ENCODE data around the gene RNF167. TPM values are rescaled to one million over a fixed set of nuclear protein-coding genes. Genes with fewer than 3 reads are reported as not detected.

RNF167 gene
- total and polyA plus RNA-seq, 2 of the 8 experiments (the other 6 are each of a cell fraction or from before 2014, with no cell fraction given), result 140 to 281 TPM

DNA sequence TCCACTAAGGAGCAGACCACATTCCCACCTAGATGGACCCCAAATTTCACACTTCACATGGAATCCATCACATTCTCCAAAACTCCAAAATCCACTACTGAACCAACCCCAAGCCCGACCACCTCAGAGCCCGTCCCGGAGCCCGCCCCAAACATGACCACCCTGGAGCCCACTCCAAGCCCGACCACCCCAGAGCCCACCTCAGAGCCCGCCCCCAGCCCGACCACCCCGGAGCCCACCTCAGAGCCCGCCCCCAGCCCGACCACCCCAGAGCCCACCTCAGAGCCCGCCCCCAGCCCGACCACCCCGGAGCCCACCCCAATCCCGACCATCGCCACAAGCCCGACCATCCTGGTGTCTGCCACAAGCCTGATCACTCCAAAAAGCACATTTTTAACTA lies 6.4 kb upstream of the RNF167 start:
- no peak overlapping the region for H3K27ac ChIP-seq (ENCODE audit: low read depth, low read length)
- H3K23ac ChIP-seq (ENCODE audit: insufficient read length), result no peak overlapping the region
- no peak overlapping the region for H4K5ac ChIP-seq (ENCODE audit: insufficient read length, low read depth, low read length)
- DNase-seq (ENCODE audit: low read depth in 1 of 2, low spot score in 2 of 2), result no peak
- H2BK20ac ChIP-seq (ENCODE audit: low read length), result no peak overlapping the region
- no peaks in the 10 kb centered on the region for H3K27me3 ChIP-seq (replicated peaks in 1 of 4; ENCODE audit: control insufficient read depth in 3 of 4, extremely low read depth in 1 of 4, insufficient read depth in 3 of 4, low read length in 3 of 4)
- ChIA-PET CTCF (ENCODE audit: partially characterized antibody) (interaction anchor here (1.0 to 1.3 kb wide), 6 partner anchors 8 to 30 kb away, joined by 3 to 10 read pairs (median 4); no protein-coding TSS in a partner anchor), POLR2A (ENCODE audit: partially characterized antibody) (interaction anchor here (1.0 to 27.4 kb wide), 10 partner anchors 10 to 33 kb away, joined by 3 to 987 read pairs (median 10); partner anchors contain the start of genes C17orf107, CHRNE, ENO3 and PFN1)
- no peak overlapping the region for H3K4ac ChIP-seq (replicated peaks; ENCODE audit: insufficient read length, low read depth, low read length)
- H2BK120ac ChIP-seq (replicated peaks; ENCODE audit: low read depth, low read length), result no peak overlapping the region
- peaks cover 0 to 6% of the 10 kb centered on the region in 2 experiments; a peak in 3 of 4 replicates for H3K79me2 ChIP-seq (ENCODE audit: control insufficient read depth in 1 of 2, insufficient read depth in 2 of 2, low read length in 2 of 2)
- H3K14ac ChIP-seq (ENCODE audit: insufficient read length), result no peak overlapping the region
- H4K8ac ChIP-seq (ENCODE audit: extremely low read depth, insufficient read depth, low read length), result no peak overlapping the region; the same call in 1 of the 2 replicates
- 0 out of 2 replicates have a peak, but pooled peaks cover 2% of the 10 kb centered on the region for H3K23me2 ChIP-seq (ENCODE audit: low read depth, low read length)
- no peak overlapping the region for H3K18ac ChIP-seq (ENCODE audit: extremely low read depth, low read length)
- no peak overlapping the region for H3K9ac ChIP-seq (replicated peaks in 1 of 4; ENCODE audit: extremely low read depth in 1 of 4, low read depth in 3 of 4, low read length in 3 of 4)
- H2BK12ac ChIP-seq (ENCODE audit: low read depth, low read length), result no peak overlapping the region
- no peak overlapping the region for H3K4me2 ChIP-seq (ENCODE audit: insufficient read depth in 1 of 2, low read depth in 2 of 2, low read length in 2 of 2)
- no peak for FAIRE-seq
- no peaks in the 10 kb centered on the region for H3K9me3 ChIP-seq (ENCODE audit: insufficient read depth in 2 of 2, low read depth in 1 of 2, low read length in 1 of 2)
- no peak overlapping the region for H2AFZ ChIP-seq (ENCODE audit: low read length)
- no peak overlapping the region for H3K56ac ChIP-seq (replicated peaks; ENCODE audit: insufficient read length, low read depth, low read length)
- H3K4me3 ChIP-seq (ENCODE audit: extremely low read depth in 1 of 4, insufficient read depth in 2 of 4, low read depth in 3 of 4, low read length in 4 of 4), result no peak overlapping the region
- peaks cover 9 to 16% (median 13%) of the 10 kb centered on the region in 4 experiments for H3K36me3 ChIP-seq (ENCODE audit: control insufficient read depth in 2 of 4, insufficient read depth in 4 of 4, low read length in 3 of 4)
- H2AK5ac ChIP-seq (ENCODE audit: low read depth, low read length), result no peak overlapping the region
- no peak overlapping the region for H2BK15ac ChIP-seq (ENCODE audit: low read length)
- H4K20me1 ChIP-seq (replicated peaks in 1 of 2; ENCODE audit: control insufficient read depth in 1 of 2, insufficient read depth in 2 of 2, low read length in 2 of 2), result peaks cover 0 to 1% of the 10 kb centered on the region in 2 experiments
- 97% methylated on average over 5 of the region's 16 CpGs; no CpG with 5 or more reads in 1 of the 2 experiments for WGBS, 2 experiments (ENCODE audit: extremely low coverage in 1 of 2, insufficient coverage in 1 of 2, insufficient read length in 1 of 2, insufficient replicate concordance in 2 of 2, low coverage in 1 of 2, low lambda C conversion rate in 2 of 2, missing lambda C conversion rate in 1 of 2)
- no peak overlapping the region for H4K91ac ChIP-seq (replicated peaks; ENCODE audit: insufficient read length, low read length)
- peaks cover 0 to 5% (median 3%) of the 10 kb centered on the region in 4 experiments; a peak in 6 of 7 replicates for H3K4me1 ChIP-seq (replicated peaks in 1 of 4; ENCODE audit: control insufficient read depth in 3 of 4, insufficient read depth in 4 of 4, low read length in 3 of 4)
- peaks cover 3% of the 10 kb centered on the region for H3K79me1 ChIP-seq (ENCODE audit: low read depth, low read length)
- no peak overlapping the region for H2BK5ac ChIP-seq (ENCODE audit: low read depth, low read length)
- TF ChIP-seq GABPA (IDR thresholded peaks at IDR 0.05; ENCODE audit: borderline replicate concordance, insufficient read depth, low read length), result no peak
- no peak for TF ChIP-seq SRF (IDR thresholded peaks at IDR 0.05; ENCODE audit: low read depth, low read length)
- TF ChIP-seq SP1 (IDR thresholded peaks at IDR 0.05; ENCODE audit: low read depth, low read length), result no peak
- TF ChIP-seq MAFK (IDR thresholded peaks at IDR 0.05; ENCODE audit: low read depth, low read length), result no peak
- no peak for TF ChIP-seq CREB1 (IDR thresholded peaks at IDR 0.05)
- TF ChIP-seq, protein P1, sequence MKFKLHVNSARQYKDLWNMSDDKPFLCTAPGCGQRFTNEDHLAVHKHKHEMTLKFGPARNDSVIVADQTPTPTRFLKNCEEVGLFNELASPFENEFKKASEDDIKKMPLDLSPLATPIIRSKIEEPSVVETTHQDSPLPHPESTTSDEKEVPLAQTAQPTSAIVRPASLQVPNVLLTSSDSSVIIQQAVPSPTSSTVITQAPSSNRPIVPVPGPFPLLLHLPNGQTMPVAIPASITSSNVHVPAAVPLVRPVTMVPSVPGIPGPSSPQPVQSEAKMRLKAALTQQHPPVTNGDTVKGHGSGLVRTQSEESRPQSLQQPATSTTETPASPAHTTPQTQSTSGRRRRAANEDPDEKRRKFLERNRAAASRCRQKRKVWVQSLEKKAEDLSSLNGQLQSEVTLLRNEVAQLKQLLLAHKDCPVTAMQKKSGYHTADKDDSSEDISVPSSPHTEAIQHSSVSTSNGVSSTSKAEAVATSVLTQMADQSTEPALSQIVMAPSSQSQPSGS (IDR thresholded peaks at IDR 0.05; ENCODE audit: low read length), result no peak
- TF ChIP-seq NANOG (IDR thresholded peaks at IDR 0.05; ENCODE audit: insufficient read depth, low read depth, low read length, poor library complexity, severe bottlenecking), result no peak
- TF ChIP-seq, protein P2, sequence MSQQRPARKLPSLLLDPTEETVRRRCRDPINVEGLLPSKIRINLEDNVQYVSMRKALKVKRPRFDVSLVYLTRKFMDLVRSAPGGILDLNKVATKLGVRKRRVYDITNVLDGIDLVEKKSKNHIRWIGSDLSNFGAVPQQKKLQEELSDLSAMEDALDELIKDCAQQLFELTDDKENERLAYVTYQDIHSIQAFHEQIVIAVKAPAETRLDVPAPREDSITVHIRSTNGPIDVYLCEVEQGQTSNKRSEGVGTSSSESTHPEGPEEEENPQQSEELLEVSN (IDR thresholded peaks at IDR 0.05), result no peak
- no peak for TF ChIP-seq CHD2 (IDR thresholded peaks at IDR 0.05; ENCODE audit: low read length)
- no peak for TF ChIP-seq SIN3A (conservative IDR thresholded peaks at IDR 0.05 in 1 of 2, IDR thresholded peaks at IDR 0.05 in 1 of 2; ENCODE audit: low read depth in 1 of 2, low read length in 2 of 2)
- TF ChIP-seq TAF7 (optimal IDR thresholded peaks at IDR 0.05; ENCODE audit: borderline replicate concordance, low read depth, low read length), result no peak
